BLaER1 (cell line): ENCODE measurements around the gene SENP8.
"Not testable (repeated sequence)": the region's sequence is repeated elsewhere in the genome, so short reads cannot be mapped to it uniquely, and the experiment has no call there.

Source experiments
- H3K27ac ChIP-seq: shearing (Covaris generic); formaldehyde crosslinking; 2 replicates; pipeline ENCODE4 v1.8.1; 2022
- H3K27me3 ChIP-seq: shearing (Covaris generic); formaldehyde crosslinking; 2 replicates; pipeline ENCODE4 v1.8.1; 2022
- H3K36me3 ChIP-seq: shearing (Covaris generic); formaldehyde crosslinking; 2 replicates; pipeline ENCODE4 v1.8.1; 2022
- H3K4me1 ChIP-seq: shearing (Covaris generic); formaldehyde crosslinking; 2 replicates; pipeline ENCODE4 v1.8.1; 2022
- H3K4me2 ChIP-seq: shearing (Covaris generic); formaldehyde crosslinking; 2 replicates; pipeline ENCODE4 v1.8.1; 2022
- H3K4me3 ChIP-seq: shearing (Covaris generic); formaldehyde crosslinking; 2 replicates; pipeline ENCODE4 v1.8.1; 2022
- H3K9ac ChIP-seq: shearing (Covaris generic); formaldehyde crosslinking; 2 replicates; pipeline ENCODE4 v1.8.1; 2022
- H3K9me3 ChIP-seq: shearing (Covaris generic); formaldehyde crosslinking; 2 replicates; pipeline ENCODE4 v1.8.1; 2022
- H4K20me1 ChIP-seq: shearing (Covaris generic); formaldehyde crosslinking; 2 replicates; pipeline ENCODE4 v1.8.1; 2022
- Cebpa-rat ChIP-seq: shearing (Covaris generic); IDR thresholded peaks from 2 replicates; pipeline ENCODE4 v1.8.1; 2022

Gene SENP8

DNA sequence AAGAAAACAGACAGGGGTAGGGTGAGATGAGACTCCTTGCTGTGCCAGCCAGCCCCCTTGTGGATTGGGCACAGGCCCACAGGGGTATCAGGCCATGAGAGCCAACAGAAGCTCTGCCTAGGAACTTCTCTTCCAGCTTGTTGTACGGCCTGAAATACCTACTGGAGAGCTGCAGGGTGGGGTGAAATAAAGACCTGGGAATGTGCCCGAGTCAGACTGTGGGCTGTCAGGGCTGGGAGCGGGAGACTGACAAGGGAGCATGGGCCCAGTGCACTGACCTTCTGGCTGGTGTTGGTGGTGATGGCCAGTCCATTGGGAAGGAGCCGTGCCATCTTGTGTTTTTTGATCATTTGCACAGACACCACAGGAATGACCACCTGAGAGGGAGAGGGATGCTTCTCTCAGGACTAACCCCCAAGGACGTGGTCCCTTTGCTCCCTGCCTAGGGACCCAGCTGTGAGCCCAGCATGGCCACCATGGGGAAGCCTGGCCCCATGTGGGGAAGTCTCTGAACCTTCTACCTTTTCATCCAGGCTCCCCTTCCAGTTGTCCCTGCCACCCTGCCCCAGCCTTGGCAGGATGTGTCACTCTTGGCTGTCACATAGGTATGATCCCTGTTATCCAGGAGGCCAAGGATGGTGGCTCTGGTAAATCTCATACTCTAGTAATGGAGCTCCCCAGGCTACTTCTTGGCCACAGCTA lies 48.7 kb downstream of the SENP8 start:
- Histone ChIP-seq H3K4me1 (peaks cover 7% of the 10 kb centered on the region), H3K9ac (no peak overlapping the region), H3K9me3 (no peaks in the 10 kb centered on the region), H3K4me3 (no peak overlapping the region), H3K27ac (no peak overlapping the region), H3K4me2 (no peak overlapping the region), H4K20me1 (no peaks in the 10 kb centered on the region), H3K27me3 (no peaks in the 10 kb centered on the region), H3K36me3 (no peaks in the 10 kb centered on the region)
- no peak for TF ChIP-seq Cebpa-rat

DNA sequence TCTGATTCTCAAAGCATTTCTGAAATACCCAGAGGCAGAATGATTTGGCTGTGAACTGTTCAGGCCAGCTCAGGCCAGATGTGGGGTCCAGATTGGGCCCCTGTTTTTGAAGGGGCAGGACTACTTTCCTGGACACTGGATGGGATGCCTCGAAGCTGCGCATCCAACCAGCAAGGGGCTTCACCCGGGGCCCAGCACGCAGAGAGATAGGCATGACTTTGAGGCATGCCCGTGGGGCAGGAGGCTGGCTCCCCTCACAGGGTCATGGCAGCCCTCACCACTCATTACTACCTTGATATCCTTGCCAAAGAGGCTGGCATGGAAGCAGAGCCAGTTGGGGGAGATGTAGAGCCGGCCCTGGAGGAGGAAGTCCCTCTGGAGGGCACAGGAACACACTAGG lies 49.2 kb downstream of the SENP8 start:
- Histone ChIP-seq H3K27me3 (no peaks in the 10 kb centered on the region), H3K4me2 (no peak overlapping the region), H3K27ac (no peak overlapping the region), H3K4me1 (peaks cover 7% of the 10 kb centered on the region), H3K4me3 (no peak overlapping the region), H3K36me3 (no peaks in the 10 kb centered on the region), H3K9ac (no peak overlapping the region), H4K20me1 (no peaks in the 10 kb centered on the region), H3K9me3 (no peaks in the 10 kb centered on the region)
- TF ChIP-seq Cebpa-rat: no peak

DNA sequence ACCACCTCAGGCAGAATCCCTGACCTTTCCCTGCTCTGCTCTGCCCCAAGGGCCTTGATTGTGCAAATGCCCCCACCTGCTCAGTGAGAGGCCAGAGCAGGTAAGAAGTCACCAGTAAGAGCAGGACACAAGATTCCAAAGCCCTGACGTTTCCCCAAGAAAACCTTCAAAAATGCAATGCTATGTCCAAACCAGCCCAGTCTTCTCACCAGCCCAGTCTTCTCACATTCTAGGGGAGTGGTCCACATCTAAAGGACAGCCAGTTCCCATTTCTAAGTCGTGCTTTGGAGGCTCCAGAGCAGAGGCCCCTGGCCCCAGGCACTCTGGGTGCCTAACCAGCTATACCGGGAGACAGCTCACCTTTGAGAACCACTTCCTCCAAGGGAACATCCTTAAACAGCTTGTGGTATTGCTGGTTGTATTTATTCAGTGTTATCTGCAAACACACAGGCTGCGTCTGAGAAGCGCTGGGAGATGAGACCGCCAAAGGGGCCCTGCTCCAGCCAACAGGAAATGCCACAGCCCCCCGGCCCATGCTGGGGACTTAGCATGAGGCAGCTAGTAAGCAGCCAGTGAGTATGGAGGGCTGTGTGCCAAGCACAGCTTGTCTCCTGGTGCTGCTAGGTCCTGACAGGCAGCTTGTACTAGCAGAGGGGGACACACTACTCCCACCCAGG lies 50.1 kb downstream of the SENP8 start:
- Histone ChIP-seq H3K36me3 (no peaks in the 10 kb centered on the region), H4K20me1 (no peaks in the 10 kb centered on the region), H3K27me3 (no peaks in the 10 kb centered on the region), H3K4me2 (no peak overlapping the region), H3K4me1 (peaks cover 7% of the 10 kb centered on the region), H3K9ac (no peak overlapping the region), H3K27ac (no peak overlapping the region), H3K4me3 (no peak overlapping the region), H3K9me3 (no peaks in the 10 kb centered on the region)
- TF ChIP-seq Cebpa-rat: no peak

DNA sequence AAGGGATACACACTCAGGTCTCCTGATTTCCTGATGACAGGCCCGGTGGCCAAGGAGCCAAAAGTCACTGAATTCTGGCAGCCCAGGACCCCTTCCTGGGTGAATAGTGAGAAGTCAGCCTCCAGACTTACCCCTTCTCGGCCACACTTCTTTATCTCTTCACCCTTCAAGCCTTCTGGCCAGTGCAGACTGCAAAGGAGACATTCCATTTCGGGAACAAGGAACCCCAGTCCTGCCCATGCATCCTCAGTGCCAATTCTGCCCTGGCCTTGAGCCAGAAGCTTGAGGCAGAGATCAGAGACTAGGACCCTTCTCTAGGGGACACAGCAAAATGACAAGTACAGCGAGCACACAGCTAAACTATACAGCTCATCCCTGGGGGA lies 50.6 kb downstream of the SENP8 start:
- Histone ChIP-seq H3K27me3 (no peaks in the 10 kb centered on the region), H3K9me3 (no peaks in the 10 kb centered on the region), H3K4me2 (no peak overlapping the region), H3K4me3 (no peak overlapping the region), H3K4me1 (peaks cover 7% of the 10 kb centered on the region), H3K36me3 (no peaks in the 10 kb centered on the region), H3K27ac (no peak overlapping the region), H3K9ac (no peak overlapping the region), H4K20me1 (no peaks in the 10 kb centered on the region)
- TF ChIP-seq Cebpa-rat: no peak

DNA sequence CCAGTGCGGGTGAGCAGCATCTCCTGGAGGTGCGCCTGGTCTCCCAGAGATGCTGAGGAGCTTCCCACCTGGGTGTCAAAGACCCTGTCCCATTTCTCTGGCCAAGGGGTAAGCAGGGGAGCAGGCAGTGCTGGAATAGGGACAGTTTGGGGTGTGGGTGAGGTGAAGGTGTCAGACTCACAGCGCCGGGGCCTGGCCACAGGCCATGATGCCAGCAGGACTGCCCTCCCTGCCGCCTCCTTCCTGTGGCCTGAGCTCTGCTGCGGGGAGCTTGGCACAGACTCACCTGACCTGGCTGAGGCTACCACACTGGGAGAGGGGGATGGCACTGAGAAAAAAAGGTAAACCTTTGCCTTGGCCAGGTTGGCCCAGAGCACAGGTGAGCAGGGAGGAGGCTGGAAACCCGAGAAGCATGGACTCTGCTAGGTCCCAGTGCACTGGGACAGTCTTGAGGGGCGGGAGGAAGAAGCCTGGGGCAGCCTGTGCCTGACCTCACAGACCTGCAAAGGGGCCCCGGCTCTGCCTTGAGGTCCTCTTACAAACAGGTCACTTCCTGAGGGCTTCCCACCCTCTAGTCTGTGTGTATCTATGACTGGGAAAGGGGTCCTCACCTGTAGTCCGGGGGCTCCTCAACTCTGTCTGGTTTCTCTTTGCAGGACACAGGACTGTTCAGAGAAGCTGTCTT lies 51.2 kb downstream of the SENP8 start:
- no peak for TF ChIP-seq Cebpa-rat
- Histone ChIP-seq H4K20me1 (no peaks in the 10 kb centered on the region), H3K4me3 (no peak overlapping the region), H3K27me3 (no peaks in the 10 kb centered on the region), H3K27ac (no peak overlapping the region), H3K4me2 (no peak overlapping the region), H3K4me1 (peaks cover 7% of the 10 kb centered on the region), H3K36me3 (no peaks in the 10 kb centered on the region), H3K9me3 (no peaks in the 10 kb centered on the region), H3K9ac (no peak overlapping the region)

DNA sequence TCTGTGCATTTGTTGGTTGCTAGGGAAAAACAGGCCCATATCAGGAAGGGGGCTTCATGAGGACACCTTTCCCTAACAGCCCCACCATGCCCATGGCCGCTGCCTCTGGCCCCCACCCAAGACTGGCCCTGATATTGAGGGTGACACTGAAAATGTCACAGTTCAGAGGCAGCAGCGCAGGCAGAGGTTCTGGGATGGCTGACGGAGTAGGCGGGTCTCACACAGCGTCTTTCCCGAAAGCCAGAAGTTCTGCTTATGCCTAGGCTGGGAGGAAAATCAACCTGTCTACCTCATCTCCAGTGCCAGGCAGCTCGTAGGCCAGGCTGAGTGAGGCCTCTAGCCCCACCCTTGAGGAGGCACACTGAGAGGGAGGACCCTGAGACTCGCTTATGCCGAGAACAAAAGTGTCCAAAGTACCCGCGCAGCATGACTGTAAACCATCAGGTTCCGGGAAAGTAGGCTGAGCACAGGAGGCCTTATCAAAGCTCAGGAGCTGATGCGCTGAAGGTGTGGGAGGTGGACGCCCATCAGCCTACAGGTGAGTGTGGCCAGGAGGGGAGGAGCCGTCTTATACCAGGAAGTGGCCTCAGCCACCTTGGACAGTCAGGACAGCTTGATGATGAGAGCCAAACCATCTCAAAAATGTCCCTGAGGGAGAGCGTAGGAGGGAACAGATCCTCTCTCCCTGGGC lies 51.9 kb downstream of the SENP8 start:
- Histone ChIP-seq H4K20me1 (no peaks in the 10 kb centered on the region), H3K4me1 (peaks cover 7% of the 10 kb centered on the region), H3K36me3 (no peaks in the 10 kb centered on the region), H3K27me3 (no peaks in the 10 kb centered on the region), H3K9ac (no peak overlapping the region), H3K27ac (no peak overlapping the region), H3K4me2 (no peak overlapping the region), H3K9me3 (no peaks in the 10 kb centered on the region), H3K4me3 (no peak overlapping the region)
- no peak for TF ChIP-seq Cebpa-rat

DNA sequence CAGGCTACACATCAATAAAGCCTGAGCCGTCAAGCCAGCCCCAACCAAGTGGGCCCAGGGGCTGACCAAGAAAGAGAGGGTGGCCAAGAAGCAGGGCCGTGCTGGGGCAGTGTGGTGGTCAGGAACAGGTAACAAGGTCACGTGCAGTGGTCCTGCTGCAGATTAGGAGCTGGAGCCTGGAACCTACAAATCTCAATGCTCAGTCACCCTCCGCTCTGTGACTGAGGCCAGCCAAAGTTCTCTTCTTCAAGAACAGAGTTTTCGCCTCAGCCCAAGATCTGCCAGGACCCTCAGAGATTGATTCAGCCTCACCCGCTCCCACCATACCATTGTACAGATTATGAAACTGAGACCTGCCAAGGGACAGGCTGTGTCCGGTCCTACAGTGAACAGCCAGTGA lies 52.5 kb downstream of the SENP8 start:
- Histone ChIP-seq H3K27me3 (no peaks in the 10 kb centered on the region), H3K27ac (no peak overlapping the region), H3K4me3 (no peak overlapping the region), H4K20me1 (no peaks in the 10 kb centered on the region), H3K9ac (no peak overlapping the region), H3K9me3 (no peaks in the 10 kb centered on the region), H3K4me1 (peaks cover 7% of the 10 kb centered on the region), H3K36me3 (no peaks in the 10 kb centered on the region), H3K4me2 (no peak overlapping the region)
- no peak for TF ChIP-seq Cebpa-rat

DNA sequence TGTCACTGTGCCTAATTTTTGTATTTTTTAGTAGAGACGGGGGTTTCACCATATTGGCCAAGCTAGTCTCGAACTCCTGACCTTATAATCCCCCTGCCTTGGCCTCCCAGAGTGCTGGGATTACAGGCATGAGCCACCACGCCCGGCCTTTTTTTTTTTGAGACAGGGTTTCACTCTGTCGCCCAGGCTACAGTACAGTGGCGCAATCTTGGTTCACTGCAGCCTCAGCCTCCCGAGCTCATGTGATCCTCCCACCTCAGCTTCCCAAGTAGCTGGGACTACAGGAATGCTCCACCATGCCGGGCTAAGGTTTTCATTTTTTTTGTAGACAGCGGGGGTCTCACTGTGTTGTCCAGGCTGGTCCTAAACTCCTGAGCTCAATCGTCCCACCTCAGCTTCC lies 53.8 kb downstream of the SENP8 start:
- H3K4me1 ChIP-seq, H3K9ac ChIP-seq, H3K4me2 ChIP-seq, H4K20me1 ChIP-seq, H3K4me3 ChIP-seq, H3K9me3 ChIP-seq, H3K27ac ChIP-seq, H3K27me3 ChIP-seq, H3K36me3 ChIP-seq: not testable (repeated sequence)

DNA sequence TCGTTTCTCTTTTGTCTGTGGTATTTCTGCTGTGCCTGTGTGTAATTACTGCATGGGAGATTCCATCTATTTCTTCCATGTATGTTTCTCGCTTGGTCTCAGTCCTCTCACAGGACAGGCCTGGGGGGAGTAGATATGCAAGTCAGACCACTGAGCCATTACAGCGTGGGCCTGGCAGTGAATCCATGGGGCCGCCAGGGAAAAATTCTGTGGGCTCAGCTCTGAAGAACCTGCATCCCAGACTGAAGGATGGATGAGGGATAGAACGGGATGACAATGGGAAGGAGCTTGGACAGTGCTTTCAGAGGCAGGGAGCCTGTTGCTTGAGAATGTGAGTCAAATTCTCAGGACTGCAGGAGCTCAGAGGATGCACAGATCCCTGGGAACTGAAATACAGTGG lies 54.6 kb downstream of the SENP8 start:
- Histone ChIP-seq H3K4me3 (no peak overlapping the region), H3K9ac (no peak overlapping the region), H3K27ac (no peak overlapping the region), H3K4me1 (peaks cover 7% of the 10 kb centered on the region), H3K9me3 (no peaks in the 10 kb centered on the region), H3K4me2 (no peak overlapping the region), H4K20me1 (no peaks in the 10 kb centered on the region), H3K36me3 (no peaks in the 10 kb centered on the region), H3K27me3 (no peaks in the 10 kb centered on the region)
- TF ChIP-seq Cebpa-rat: no peak

DNA sequence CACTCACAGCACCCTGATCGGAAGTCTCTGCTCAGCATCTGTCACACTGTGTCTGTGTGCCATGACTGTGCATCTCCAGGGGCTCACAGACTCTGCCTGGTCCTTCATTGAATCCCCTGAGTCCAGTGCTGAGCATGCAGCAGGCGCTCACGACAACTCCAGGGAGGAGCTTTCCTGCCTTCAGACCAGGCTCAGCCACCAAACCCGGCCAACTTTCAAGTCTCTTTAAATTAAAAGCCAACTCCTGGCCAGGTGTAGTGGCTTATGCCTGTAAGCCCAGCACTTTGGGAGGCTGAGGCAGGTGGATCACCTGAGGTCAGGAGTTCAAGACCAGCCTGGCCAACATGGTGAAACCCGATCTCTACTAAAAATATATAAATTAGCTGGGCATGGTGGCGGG lies 55.2 kb downstream of the SENP8 start:
- H3K9ac ChIP-seq: no peak overlapping the region
- no peaks in the 10 kb centered on the region for H4K20me1 ChIP-seq
- H3K4me2 ChIP-seq: no peak overlapping the region
- no peaks in the 10 kb centered on the region for H3K27me3 ChIP-seq
- H3K9me3 ChIP-seq: no peaks in the 10 kb centered on the region
- H3K4me1 ChIP-seq: peaks cover 7% of the 10 kb centered on the region
- no peak overlapping the region for H3K27ac ChIP-seq
- no peak overlapping the region for H3K4me3 ChIP-seq
- TF ChIP-seq Cebpa-rat: no peak
- H3K36me3 ChIP-seq: no peaks in the 10 kb centered on the region
